Left cardiac atrium (tissue), 4 donors: Measurements from ENCODE around the gene SHISAL1. TPM values are rescaled to one million over a fixed set of nuclear protein-coding genes. Genes with fewer than 3 reads are reported as not detected.
A peak's percentile ranks its signal among the peaks of the same experiment; 100 is the strongest.

Experiments
- ATAC-seq, 2 donors: fragments of 200-7000 bp; cut with Tn5 transposase; one replicate each; pipeline ENCODE4 v1.9.1; 2020; ENCODE audit warnings: mild to moderate bottlenecking in 2 of 2, moderate library complexity in 2 of 2
- DNase-seq: peaks from one replicate; pipeline ENCODE4 v3.0.0-alpha.2; 2020
- intact Hi-C, 2 donors: fragments of 100-400 bp; cut with DNase I; formaldehyde crosslinking; loops; one replicate each; pipeline versions ENCODE4 v1.14.1 to v1.15.1; 2022 to 2023
- long read RNA-seq: library from polyadenylated mRNA; unstranded; transcript quantifications from one replicate; pipeline ENCODE4 v2.0.0, GENCODE V29; 2021
- total RNA-seq, 2 donors: library from RNA; stranded (reverse); fragmentation: NEBNext Ultra II Directional; extraction: Animal tissue kit (Norgen Biotek cat#: 25700); gene quantifications; one replicate each; pipeline ENCODE4 v1.2.1, GENCODE V29; 2021
- donor health status: DM: no; HTN: yes; CAD: no.
- donor health status: DM: no; HTN: yes; CAD: no; lungs with severe emphysema.
- donor health status: DM: yes; HTN: yes; CAD: no.
- donor health status: Dilated cardiomyopathy.

Gene SHISAL1
- total RNA-seq = 1 to 10 TPM; 1.4 to 4.2 TPM
- long read RNA-seq, partial matches to known transcripts = 0 of 1 reads
- long read RNA-seq, other reads (novel, unspliced or antisense) = 1 of 1 reads

- intact Hi-C loops = loop anchor here in 1 of 2 donors (10.0 kb wide), 2 partner anchors 58 to 312 kb away; no protein-coding TSS in a partner anchor
- no peak for DNase-seq
- no peak for ATAC-seq
Observed at GRCh38 chr22:44312766-44313165, at the start of gene SHISAL1. TSS of gene SHISAL1 (minus strand) at chr22:44312951. CDS start at chr22:44300945, 12,006 bp downstream.

GRCh38 chr22:44361391-44362126 is 48.8 kb upstream of the SHISAL1 start:
- DNase-seq = peak; percentile 20
- no peak for ATAC-seq
- intact Hi-C loops = loop anchor here in 1 of 2 donors (10.0 kb wide), 1 partner anchor 133 kb away; the partner anchor contains the start of gene RTL6

GRCh38 chr22:44360668-44361381 is 48.1 kb upstream of the SHISAL1 start:
- peak; percentile 69 for DNase-seq
- intact Hi-C loops = loop anchor here in 1 of 2 donors (10.0 kb wide), 1 partner anchor 134 kb away; the partner anchor contains the start of gene RTL6
- peak; percentile 38 to 39 for ATAC-seq

- ATAC-seq (no peak), DNase-seq (no peak)
- intact Hi-C loops = loop anchor here in 1 of 2 donors (10.0 kb wide), 1 partner anchor 135 kb away; the partner anchor contains the start of gene RTL6
Observed at GRCh38 chr22:44360306-44360667, 47.5 kb upstream of the SHISAL1 start.

- no peak for ATAC-seq
- DNase-seq = peak; percentile 12
- intact Hi-C loops = loop anchor here in 1 of 2 donors (10.0 kb wide), 1 partner anchor 135 kb away; the partner anchor contains the start of gene RTL6
Observed at GRCh38 chr22:44359496-44360110, 46.9 kb upstream of the SHISAL1 start.

GRCh38 chr22:44358709-44359440 is 46.1 kb upstream of the SHISAL1 start:
- ATAC-seq = no peak
- DNase-seq = peak; percentile 19

GRCh38 chr22:44357966-44358465 is 45.3 kb upstream of the SHISAL1 start:
- ATAC-seq (peak; percentile 35 to 41), DNase-seq (peak; percentile 60)
- intact Hi-C loops = no loop called here

More at GRCh38 chr22:44358709-44359440, 46.1 kb upstream of the SHISAL1 start:
- intact Hi-C loops = no loop called here

- no peak for DNase-seq
- intact Hi-C loops = no loop called here
- no peak for ATAC-seq
Observed at GRCh38 chr22:44357296-44357965, 44.7 kb upstream of the SHISAL1 start.

GRCh38 chr22:44355716-44356070 is 42.9 kb upstream of the SHISAL1 start:
- DNase-seq (peak; percentile 7), ATAC-seq (no peak)
- intact Hi-C loops = no loop called here

- DNase-seq (peak; percentile 5), ATAC-seq (no peak)
- intact Hi-C loops = no loop called here
Observed at GRCh38 chr22:44354288-44354687, 41.5 kb upstream of the SHISAL1 start.

- peak; percentile 12 for DNase-seq
- no peak for ATAC-seq
- intact Hi-C loops = no loop called here
Observed at GRCh38 chr22:44353041-44353440, 40.3 kb upstream of the SHISAL1 start.

GRCh38 chr22:44352378-44353035 is 39.8 kb upstream of the SHISAL1 start:
- ATAC-seq (no peak), DNase-seq (peak; percentile 10)
- intact Hi-C loops = no loop called here

GRCh38 chr22:44351685-44352377 is 39.1 kb upstream of the SHISAL1 start:
- intact Hi-C loops = no loop called here
- DNase-seq = no peak

GRCh38 chr22:44351037-44351436 is 38.3 kb upstream of the SHISAL1 start:
- DNase-seq = no peak
- intact Hi-C loops = no loop called here
- ATAC-seq = no peak

More at GRCh38 chr22:44351685-44352377, 39.1 kb upstream of the SHISAL1 start:
- peak in 1 of 2 donors; percentile 35 for ATAC-seq

- no peak for DNase-seq
Observed at GRCh38 chr22:44349594-44349993, 36.8 kb upstream of the SHISAL1 start.

GRCh38 chr22:44348971-44349560 is 36.3 kb upstream of the SHISAL1 start:
- ATAC-seq (no peak), DNase-seq (no peak)
- intact Hi-C loops = no loop called here

More at GRCh38 chr22:44349594-44349993, 36.8 kb upstream of the SHISAL1 start:
- intact Hi-C loops = no loop called here
- no peak for ATAC-seq

GRCh38 chr22:44347549-44347948 is 34.8 kb upstream of the SHISAL1 start:
- DNase-seq (no peak), ATAC-seq (peak in 1 of 2 donors; percentile 39)
- intact Hi-C loops = no loop called here
